ENCODE measurements around the gene ZNF771. TPM values are rescaled to one million over a fixed set of nuclear protein-coding genes. Genes with fewer than 3 reads are reported as not detected.

The ZNF771 gene
- total and polyA plus RNA-seq, 2 donors (not counting 3 experiments of a cell fraction or from before 2014, with no cell fraction given) = 11.7 to 16.8 TPM

DNA sequence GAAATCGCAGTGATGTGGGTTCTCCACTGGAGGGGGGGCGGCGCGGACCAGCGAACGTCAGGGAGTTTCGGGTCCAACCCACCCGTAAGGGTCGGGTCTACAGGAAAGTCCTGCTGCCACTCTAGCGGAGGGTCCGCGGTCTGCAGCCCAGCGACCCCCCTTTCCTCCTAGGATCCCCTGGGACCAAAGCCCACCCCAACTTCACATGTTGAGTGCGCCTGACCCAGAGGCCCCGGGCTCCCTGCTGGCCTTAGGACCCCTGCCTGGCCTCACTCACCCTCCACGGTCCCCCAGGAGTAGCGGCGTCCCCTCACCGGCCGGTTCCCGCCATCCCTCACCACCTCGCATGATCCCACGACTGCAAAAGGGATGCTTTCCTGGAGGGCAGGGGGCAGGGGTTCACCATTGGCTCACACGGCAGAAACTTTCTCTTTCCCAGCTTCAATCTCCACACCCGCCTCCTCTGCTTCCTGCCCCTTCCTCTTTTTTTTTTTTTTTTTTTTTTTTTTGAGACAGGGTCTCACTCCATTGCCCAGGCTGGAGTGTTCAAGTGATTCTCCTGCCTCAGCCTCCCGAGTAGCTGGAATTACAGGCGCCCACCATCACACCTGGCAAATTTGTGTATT, 28.1 kb upstream of the ZNF771 start:
- no peaks in the 10 kb centered on the region for H3K9me3 ChIP-seq (replicated peaks; ENCODE audit: control insufficient read depth, insufficient read depth, low read length)
- H3K9me1 ChIP-seq (replicated peaks; ENCODE audit: control insufficient read depth, extremely low read depth, insufficient read depth, low read length) = no peaks in the 10 kb centered on the region
- intact Hi-C loops (cut with micrococcal nuclease) (no loop called here), dilution Hi-C loops (cut with MboI; ENCODE audit: extremely low pct_ligation_motif_present, low sequenced_read_pairs) (no loop called here)
- H4K20me1 ChIP-seq (replicated peaks; ENCODE audit: control insufficient read depth, extremely low read depth, insufficient read depth, low read length) = no peaks in the 10 kb centered on the region
- CTCF ChIA-PET = interaction anchor here (1.0 to 2.0 kb wide), 3 partner anchors 13 to 30 kb away, joined by 3 to 11 read pairs (median 6); no protein-coding TSS in a partner anchor
- BruUV-seq (replicated peaks) = no TSS peak
- TF ChIP-seq MYC (IDR thresholded peaks at IDR 0.05; ENCODE audit: low read depth, low read length) (no peak), GATA2 (IDR thresholded peaks at IDR 0.05; ENCODE audit: insufficient read depth, insufficient read length, low read depth, low read length) (no peak), POLR2AphosphoS5 (IDR thresholded peaks at IDR 0.05; ENCODE audit: insufficient read depth, low read depth, low read length) (no peak), POLR2A (IDR thresholded peaks at IDR 0.05; ENCODE audit: low read depth, low read length) (no peak), EZH2 (IDR thresholded peaks at IDR 0.05; ENCODE audit: borderline replicate concordance, low read depth, low read length, severe bottlenecking) (no peak), FOS (IDR thresholded peaks at IDR 0.05; ENCODE audit: borderline replicate concordance, insufficient read depth, low read length) (no peak), JUN (IDR thresholded peaks at IDR 0.05; ENCODE audit: borderline replicate concordance, insufficient read depth, insufficient read length, low read depth) (no peak)
- TF ChIP-seq, protein P1, sequence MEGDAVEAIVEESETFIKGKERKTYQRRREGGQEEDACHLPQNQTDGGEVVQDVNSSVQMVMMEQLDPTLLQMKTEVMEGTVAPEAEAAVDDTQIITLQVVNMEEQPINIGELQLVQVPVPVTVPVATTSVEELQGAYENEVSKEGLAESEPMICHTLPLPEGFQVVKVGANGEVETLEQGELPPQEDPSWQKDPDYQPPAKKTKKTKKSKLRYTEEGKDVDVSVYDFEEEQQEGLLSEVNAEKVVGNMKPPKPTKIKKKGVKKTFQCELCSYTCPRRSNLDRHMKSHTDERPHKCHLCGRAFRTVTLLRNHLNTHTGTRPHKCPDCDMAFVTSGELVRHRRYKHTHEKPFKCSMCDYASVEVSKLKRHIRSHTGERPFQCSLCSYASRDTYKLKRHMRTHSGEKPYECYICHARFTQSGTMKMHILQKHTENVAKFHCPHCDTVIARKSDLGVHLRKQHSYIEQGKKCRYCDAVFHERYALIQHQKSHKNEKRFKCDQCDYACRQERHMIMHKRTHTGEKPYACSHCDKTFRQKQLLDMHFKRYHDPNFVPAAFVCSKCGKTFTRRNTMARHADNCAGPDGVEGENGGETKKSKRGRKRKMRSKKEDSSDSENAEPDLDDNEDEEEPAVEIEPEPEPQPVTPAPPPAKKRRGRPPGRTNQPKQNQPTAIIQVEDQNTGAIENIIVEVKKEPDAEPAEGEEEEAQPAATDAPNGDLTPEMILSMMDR (IDR thresholded peaks at IDR 0.05; ENCODE audit: extremely low read depth in 1 of 2, insufficient read depth in 1 of 2, low read depth in 1 of 2, low read length in 2 of 2) = no peak
- TF ChIP-seq, protein P2, sequence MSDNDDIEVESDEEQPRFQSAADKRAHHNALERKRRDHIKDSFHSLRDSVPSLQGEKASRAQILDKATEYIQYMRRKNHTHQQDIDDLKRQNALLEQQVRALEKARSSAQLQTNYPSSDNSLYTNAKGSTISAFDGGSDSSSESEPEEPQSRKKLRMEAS (IDR thresholded peaks at IDR 0.05; ENCODE audit: insufficient read depth, insufficient read length) = no peak
- H3K4me2 ChIP-seq (ENCODE audit: insufficient read depth, low read length) = peak overlapping the region; percentile 88
- H2AFZ ChIP-seq (ENCODE audit: low read depth, low read length) = peak overlapping the region; percentile 99
- peaks cover 12% of the 10 kb centered on the region for H3K4me1 ChIP-seq (ENCODE audit: control insufficient read depth, extremely low read depth, insufficient read depth, low read length)
- DNase-seq (ENCODE audit: low read depth, low spot score) (no peak), FAIRE-seq (no peak)
- H3K79me2 ChIP-seq (ENCODE audit: control insufficient read depth, insufficient read depth, low read length) = no peaks in the 10 kb centered on the region
- H3K27me3 ChIP-seq (ENCODE audit: control insufficient read depth in 2 of 2, insufficient read depth in 2 of 2, low read length in 2 of 2) = no peaks in the 10 kb centered on the region
- no peaks in the 10 kb centered on the region for H3K36me3 ChIP-seq (ENCODE audit: control insufficient read depth in 2 of 2, extremely low read depth in 1 of 2, insufficient read depth in 2 of 2, low read length in 2 of 2)
- H3K9ac ChIP-seq (replicated peaks; ENCODE audit: extremely low read depth, insufficient read depth, low read length) = peak overlapping the region; percentile 40
- POLR2A ChIA-PET = no interaction called here
- no peak overlapping the region for H3K27ac ChIP-seq (ENCODE audit: insufficient read depth, low read depth, low read length)
- H3K4me3 ChIP-seq (replicated peaks in 1 of 3; ENCODE audit: insufficient read depth in 1 of 3, low read depth in 1 of 3, low read length in 3 of 3) = peak overlapping the region; percentile 22 to 61 (median 41)

All from endothelial cell of umbilical vein (primary cell).